ENCODE data around the gene KLHL6.
"Not testable (repeated sequence)": the region's sequence is repeated elsewhere in the genome, so short reads cannot be mapped to it uniquely, and the experiment has no call there.

The KLHL6 gene

GRCh38 chr3:183472155-183472554 lies 83.4 kb downstream of the KLHL6 start:
- H3K4me3 ChIP-seq (ENCODE audit: low read length): no peak overlapping the region
- H3K36me3 ChIP-seq (ENCODE audit: insufficient read depth, low read depth, low read length): no peaks in the 10 kb centered on the region
- no peaks in the 10 kb centered on the region for H3K27me3 ChIP-seq (ENCODE audit: insufficient read depth, low read length)
- H3K9me3 ChIP-seq (ENCODE audit: insufficient read depth, low read depth, low read length): no peaks in the 10 kb centered on the region
- no peaks in the 10 kb centered on the region for H3K4me1 ChIP-seq (ENCODE audit: insufficient read depth, low read length)
- H3K27ac ChIP-seq (ENCODE audit: low read length): no peak overlapping the region
- H3K9ac ChIP-seq (ENCODE audit: low read depth, low read length): no peak overlapping the region

DNA sequence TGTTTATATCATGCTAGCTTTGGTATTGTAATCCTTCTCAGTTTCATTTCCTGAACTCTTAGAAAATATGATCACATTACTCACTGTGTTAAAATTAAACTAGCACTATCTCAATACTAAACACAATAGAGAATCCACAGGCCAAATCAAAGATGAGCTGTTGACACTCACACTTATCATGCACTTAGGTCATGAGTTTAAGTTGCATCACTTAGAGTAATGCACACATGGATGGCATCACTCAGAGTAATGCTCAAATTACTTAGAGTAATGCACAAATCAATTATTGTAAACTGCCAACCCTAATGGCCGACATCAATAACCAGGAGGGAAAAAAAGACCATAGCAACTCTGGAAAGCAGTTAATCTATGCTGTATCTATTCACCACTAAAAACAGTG lies 87.1 kb downstream of the KLHL6 start:
- H3K27ac ChIP-seq (ENCODE audit: low read length): no peak overlapping the region
- no peak overlapping the region for H3K4me3 ChIP-seq (ENCODE audit: low read length)

DNA sequence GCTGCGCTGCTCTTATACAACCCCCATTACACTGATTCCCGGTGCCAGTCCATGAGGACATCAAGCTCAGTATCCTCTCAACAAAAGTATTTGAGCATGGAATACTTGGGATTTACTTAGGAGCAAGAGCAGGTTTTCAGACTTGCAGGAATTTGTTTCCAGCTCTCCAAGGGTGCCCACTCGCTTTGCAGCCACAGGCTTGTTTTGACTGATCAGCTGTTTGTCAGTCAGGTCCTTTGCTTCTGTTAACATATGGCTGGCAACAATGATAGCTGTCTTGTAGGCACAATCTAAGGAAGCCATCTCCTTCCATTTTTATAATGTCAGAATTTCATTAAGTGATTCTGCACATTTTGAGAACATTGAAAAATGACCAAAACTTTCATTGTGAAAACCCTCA lies 88.9 kb downstream of the KLHL6 start:
- H3K27me3 ChIP-seq (ENCODE audit: insufficient read depth, low read length): no peaks in the 10 kb centered on the region
- H3K4me3 ChIP-seq (ENCODE audit: low read length): no peak overlapping the region
- no peak overlapping the region for H3K27ac ChIP-seq (ENCODE audit: low read length)

More for the DNA sequence above, 87.1 kb downstream of the KLHL6 start:
- no peaks in the 10 kb centered on the region for H3K9me3 ChIP-seq (ENCODE audit: insufficient read depth, low read depth, low read length)
- no peaks in the 10 kb centered on the region for H3K27me3 ChIP-seq (ENCODE audit: insufficient read depth, low read length)
- H3K36me3 ChIP-seq (ENCODE audit: insufficient read depth, low read depth, low read length): no peaks in the 10 kb centered on the region
- H3K4me1 ChIP-seq (ENCODE audit: insufficient read depth, low read length): no peaks in the 10 kb centered on the region
- H3K9ac ChIP-seq (ENCODE audit: low read depth, low read length): no peak overlapping the region

GRCh38 chr3:183465710-183466109 lies 89.8 kb downstream of the KLHL6 start:
- H3K4me1 ChIP-seq (ENCODE audit: insufficient read depth, low read length); H3K9ac ChIP-seq (ENCODE audit: low read depth, low read length); H3K27ac ChIP-seq (ENCODE audit: low read length); H3K9me3 ChIP-seq (ENCODE audit: insufficient read depth, low read depth, low read length); H3K36me3 ChIP-seq (ENCODE audit: insufficient read depth, low read depth, low read length); H3K4me3 ChIP-seq (ENCODE audit: low read length); H3K27me3 ChIP-seq (ENCODE audit: insufficient read depth, low read length): not testable (repeated sequence)

More for the DNA sequence above, 88.9 kb downstream of the KLHL6 start:
- no peak overlapping the region for H3K9ac ChIP-seq (ENCODE audit: low read depth, low read length)
- H3K4me1 ChIP-seq (ENCODE audit: insufficient read depth, low read length): no peaks in the 10 kb centered on the region
- no peaks in the 10 kb centered on the region for H3K9me3 ChIP-seq (ENCODE audit: insufficient read depth, low read depth, low read length)
- no peaks in the 10 kb centered on the region for H3K36me3 ChIP-seq (ENCODE audit: insufficient read depth, low read depth, low read length)

DNA sequence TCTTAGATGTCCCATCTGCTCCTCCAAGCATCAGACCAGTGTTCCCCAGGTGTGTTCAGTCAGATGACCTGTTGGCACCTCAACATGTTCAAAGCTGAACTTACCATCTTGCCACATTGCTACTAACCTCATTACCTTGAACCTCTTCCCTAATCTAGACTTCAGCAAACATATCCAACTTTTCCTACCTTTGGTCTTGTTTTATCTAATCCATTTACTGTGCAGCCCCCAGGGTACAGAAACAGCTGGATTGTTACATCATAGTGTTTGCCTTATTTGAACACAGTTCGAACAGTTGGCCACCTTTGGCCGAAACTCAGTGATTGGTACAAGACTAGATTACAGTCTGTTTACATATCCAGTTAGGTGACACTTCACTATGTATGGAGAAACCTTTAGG lies 91.0 kb downstream of the KLHL6 start:
- Histone ChIP-seq H3K4me1 (ENCODE audit: insufficient read depth, low read length) (peaks cover 4% of the 10 kb centered on the region; the same call in 1 of the 2 replicates), H3K9ac (ENCODE audit: low read depth, low read length) (no peak overlapping the region), H3K4me3 (ENCODE audit: low read length) (no peak overlapping the region), H3K9me3 (ENCODE audit: insufficient read depth, low read depth, low read length) (no peaks in the 10 kb centered on the region), H3K36me3 (ENCODE audit: insufficient read depth, low read depth, low read length) (no peaks in the 10 kb centered on the region), H3K27me3 (ENCODE audit: insufficient read depth, low read length) (no peaks in the 10 kb centered on the region), H3K27ac (ENCODE audit: low read length) (no peak overlapping the region)

DNA sequence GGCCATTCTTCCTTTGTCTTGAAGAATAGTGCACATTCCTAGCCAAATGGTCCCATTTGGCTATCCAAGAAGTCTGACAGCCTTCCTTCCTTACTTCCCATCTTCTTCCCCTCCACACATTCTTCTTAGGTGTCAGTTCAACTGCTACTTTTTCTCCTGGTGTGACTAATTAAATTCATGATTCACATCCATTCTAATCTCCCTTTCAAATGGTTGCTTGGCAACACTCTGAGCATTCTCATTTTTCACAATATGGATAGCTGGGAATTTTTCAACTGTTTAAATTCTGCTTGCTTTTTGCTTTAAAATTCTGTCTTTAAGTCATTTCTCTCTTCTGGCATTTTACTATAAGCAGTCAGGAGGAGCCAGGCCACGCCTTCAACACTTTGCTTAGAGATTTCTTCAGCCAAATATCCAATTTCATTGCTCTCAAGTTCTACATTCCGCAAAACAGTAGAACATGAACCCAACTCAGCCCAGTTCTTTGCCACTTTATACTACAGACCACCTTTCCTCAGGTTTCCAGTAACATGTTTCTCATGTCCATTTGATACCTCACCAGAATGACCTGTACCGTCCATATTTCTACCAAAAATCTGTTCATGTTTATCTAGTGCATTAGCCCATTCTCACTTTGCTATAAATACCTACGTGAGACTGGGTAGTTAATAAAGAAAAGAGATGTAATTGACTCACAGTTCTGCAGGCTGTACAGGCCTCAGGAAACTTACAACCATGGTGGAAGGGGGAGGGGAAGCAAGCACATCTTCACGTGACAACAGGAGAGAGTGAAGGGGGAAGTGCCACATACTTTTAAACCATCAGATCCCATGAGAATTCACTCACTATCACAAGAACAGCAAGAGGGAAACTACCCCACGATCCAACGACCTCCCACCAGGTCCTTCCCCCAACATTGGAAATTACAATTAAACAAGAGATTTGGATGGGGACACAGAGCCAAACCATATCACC lies 95.1 kb downstream of the KLHL6 start:
- Histone ChIP-seq H3K9ac (ENCODE audit: low read depth, low read length) (no peak overlapping the region), H3K27me3 (ENCODE audit: insufficient read depth, low read length) (no peaks in the 10 kb centered on the region), H3K9me3 (ENCODE audit: insufficient read depth, low read depth, low read length) (no peaks in the 10 kb centered on the region), H3K4me1 (ENCODE audit: insufficient read depth, low read length) (peaks cover 5% of the 10 kb centered on the region; the same call in 1 of the 2 replicates), H3K27ac (ENCODE audit: low read length) (no peak overlapping the region), H3K36me3 (ENCODE audit: insufficient read depth, low read depth, low read length) (peaks cover 2% of the 10 kb centered on the region), H3K4me3 (ENCODE audit: low read length) (no peak overlapping the region)

DNA sequence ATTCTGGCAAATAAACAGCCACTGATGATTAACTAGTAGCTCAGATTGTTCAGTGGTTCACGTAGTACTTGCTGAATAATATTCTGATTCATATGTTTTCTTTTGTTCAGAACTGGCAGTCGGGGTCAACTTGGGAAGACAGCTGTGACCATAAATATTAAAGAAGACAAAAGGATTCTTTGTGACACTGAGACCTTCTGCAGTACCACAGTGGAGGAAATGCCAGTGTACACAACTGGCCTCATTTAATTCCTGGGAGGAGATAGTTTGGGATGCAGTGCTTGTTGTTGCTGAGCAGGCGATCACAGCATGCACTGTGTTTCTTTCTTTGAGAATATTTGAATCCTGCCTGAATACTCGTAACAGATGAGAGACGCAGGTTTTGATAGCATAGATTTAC lies 100.4 kb downstream of the KLHL6 start:
- Histone ChIP-seq H3K27me3 (ENCODE audit: insufficient read depth, low read length) (no peaks in the 10 kb centered on the region), H3K36me3 (ENCODE audit: insufficient read depth, low read depth, low read length) (peaks cover 33% of the 10 kb centered on the region), H3K4me1 (ENCODE audit: insufficient read depth, low read length) (peaks cover 5% of the 10 kb centered on the region; the same call in 1 of the 2 replicates), H3K9ac (ENCODE audit: low read depth, low read length) (no peak overlapping the region), H3K4me3 (ENCODE audit: low read length) (no peak overlapping the region), H3K9me3 (ENCODE audit: insufficient read depth, low read depth, low read length) (no peaks in the 10 kb centered on the region), H3K27ac (ENCODE audit: low read length) (no peak overlapping the region)

GRCh38 chr3:183454064-183454463 lies 101.4 kb downstream of the KLHL6 start:
- Histone ChIP-seq H3K27me3 (ENCODE audit: insufficient read depth, low read length) (no peaks in the 10 kb centered on the region), H3K27ac (ENCODE audit: low read length) (no peak overlapping the region), H3K36me3 (ENCODE audit: insufficient read depth, low read depth, low read length) (peaks cover 33% of the 10 kb centered on the region), H3K4me1 (ENCODE audit: insufficient read depth, low read length) (no peaks in the 10 kb centered on the region), H3K4me3 (ENCODE audit: low read length) (no peak overlapping the region), H3K9ac (ENCODE audit: low read depth, low read length) (no peak overlapping the region), H3K9me3 (ENCODE audit: insufficient read depth, low read depth, low read length) (no peaks in the 10 kb centered on the region)

DNA sequence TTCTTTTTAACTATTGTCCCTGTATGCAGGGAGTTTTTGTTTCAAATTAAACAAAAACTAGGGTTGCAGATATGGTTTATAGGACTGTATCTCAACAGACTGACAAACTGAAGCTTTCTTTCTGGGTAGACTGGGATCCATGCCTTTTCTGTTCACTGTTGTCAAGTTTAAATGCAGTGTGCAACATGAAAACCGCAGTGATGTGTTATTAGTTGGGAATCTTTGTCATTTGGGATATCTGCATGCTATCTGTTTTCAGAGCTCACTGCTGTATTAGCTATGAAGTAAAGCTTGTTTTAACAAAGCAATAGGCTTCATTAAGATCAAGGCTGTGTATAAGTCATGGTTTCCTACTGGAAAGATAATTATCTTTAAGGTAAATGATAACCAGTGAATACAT lies 105.7 kb downstream of the KLHL6 start:
- Histone ChIP-seq H3K36me3 (ENCODE audit: insufficient read depth, low read depth, low read length) (peaks cover 25% of the 10 kb centered on the region), H3K27ac (ENCODE audit: low read length) (no peak overlapping the region), H3K9ac (ENCODE audit: low read depth, low read length) (no peak overlapping the region), H3K9me3 (ENCODE audit: insufficient read depth, low read depth, low read length) (peaks cover under 1% of the 10 kb centered on the region; the same call in 1 of the 2 replicates), H3K4me1 (ENCODE audit: insufficient read depth, low read length) (peaks cover 9% of the 10 kb centered on the region; the same call in 1 of the 2 replicates), H3K27me3 (ENCODE audit: insufficient read depth, low read length) (no peaks in the 10 kb centered on the region), H3K4me3 (ENCODE audit: low read length) (peak overlapping the region; percentile 89)

GRCh38 chr3:183449391-183449790 lies 106.1 kb downstream of the KLHL6 start:
- Histone ChIP-seq H3K27me3 (ENCODE audit: insufficient read depth, low read length) (no peaks in the 10 kb centered on the region), H3K4me3 (ENCODE audit: low read length) (peak overlapping the region; percentile 89), H3K9ac (ENCODE audit: low read depth, low read length) (no peak overlapping the region), H3K36me3 (ENCODE audit: insufficient read depth, low read depth, low read length) (peaks cover 23% of the 10 kb centered on the region), H3K4me1 (ENCODE audit: insufficient read depth, low read length) (peaks cover 9% of the 10 kb centered on the region; the same call in 1 of the 2 replicates), H3K27ac (ENCODE audit: low read length) (no peak overlapping the region), H3K9me3 (ENCODE audit: insufficient read depth, low read depth, low read length) (peaks cover 4% of the 10 kb centered on the region; the same call in 1 of the 2 replicates)

GRCh38 chr3:183448369-183449128 lies 107.0 kb downstream of the KLHL6 start:
- H3K4me3 ChIP-seq (ENCODE audit: low read length): peak overlapping the region; percentile 89
- H3K27ac ChIP-seq (ENCODE audit: low read length): no peak overlapping the region
- no peaks in the 10 kb centered on the region for H3K27me3 ChIP-seq (ENCODE audit: insufficient read depth, low read length)

More at GRCh38 chr3:183448369-183449128, 107.0 kb downstream of the KLHL6 start:
- Histone ChIP-seq H3K9me3 (ENCODE audit: insufficient read depth, low read depth, low read length) (peaks cover 12% of the 10 kb centered on the region; the same call in 1 of the 2 replicates), H3K9ac (ENCODE audit: low read depth, low read length) (peak overlapping the region; percentile 78; the same call in 1 of the 2 replicates), H3K4me1 (ENCODE audit: insufficient read depth, low read length) (peaks cover 9% of the 10 kb centered on the region; the same call in 1 of the 2 replicates), H3K36me3 (ENCODE audit: insufficient read depth, low read depth, low read length) (peaks cover 16% of the 10 kb centered on the region)

Data from iPS-20b (cell line).